HG03520 (cell line): ENCODE measurements around the gene RAB3A.

Experiments used
- ATAC-seq: cut with Tn5 transposase; IDR thresholded peaks from one replicate; pipeline ENCODE4 v1.9.1; 2021; ENCODE audit warnings: mild to moderate bottlenecking, moderate library complexity; ENCODE audit not compliant: unreplicated experiment

RAB3A gene, protein sequence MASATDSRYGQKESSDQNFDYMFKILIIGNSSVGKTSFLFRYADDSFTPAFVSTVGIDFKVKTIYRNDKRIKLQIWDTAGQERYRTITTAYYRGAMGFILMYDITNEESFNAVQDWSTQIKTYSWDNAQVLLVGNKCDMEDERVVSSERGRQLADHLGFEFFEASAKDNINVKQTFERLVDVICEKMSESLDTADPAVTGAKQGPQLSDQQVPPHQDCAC

DNA sequence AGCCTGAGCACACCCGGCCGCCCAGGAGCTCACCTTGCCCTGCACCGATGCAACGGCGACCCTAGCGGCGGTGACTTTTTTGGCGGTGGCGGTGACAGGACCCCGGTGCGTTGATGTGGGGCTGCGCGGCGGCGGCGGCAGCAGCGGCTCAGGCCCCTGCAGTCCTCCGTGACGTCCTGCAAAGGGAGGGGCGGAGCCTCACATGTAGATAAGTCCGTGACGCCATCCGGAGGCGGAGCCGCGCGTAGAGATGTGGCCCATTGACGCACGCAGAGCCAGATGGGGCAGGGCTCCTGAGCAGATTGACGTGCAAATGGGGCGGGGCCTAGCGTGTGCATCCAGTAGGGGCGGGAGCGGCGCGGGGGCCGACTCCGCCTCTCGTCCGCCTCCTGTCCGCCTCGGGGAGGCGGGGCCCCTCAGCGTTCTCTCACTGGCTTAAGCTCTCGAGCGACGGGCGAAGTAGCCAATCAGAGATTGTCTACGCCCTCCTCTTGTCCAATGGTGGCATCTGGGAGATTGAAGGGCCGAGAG lies at the start of gene RAB3A:
Gene RAB3A (minus strand): TSS at position 180 of the 531 bp plus-strand sequence. CDS start 1,302 bp downstream, outside the sequence.
- peak; percentile 88 for ATAC-seq

DNA sequence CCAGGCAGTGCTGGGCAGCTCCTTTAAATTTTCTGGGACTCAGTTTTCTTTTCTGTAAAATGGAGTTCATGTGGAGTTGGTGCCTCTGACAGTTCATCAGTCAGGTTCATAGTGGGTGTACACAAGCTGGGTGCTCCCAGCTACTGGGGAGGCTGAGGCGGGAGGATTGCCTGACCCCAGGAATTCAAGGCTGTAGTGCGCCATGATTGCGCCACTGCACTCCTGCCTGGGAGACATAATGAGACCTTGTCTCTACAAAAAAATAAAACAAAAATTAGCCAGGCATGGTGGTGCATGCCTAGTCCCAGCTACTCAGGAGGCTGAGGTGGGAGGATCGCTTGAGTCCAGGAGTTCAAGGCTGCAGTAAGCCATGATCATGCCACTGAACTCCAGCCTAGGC lies 49.3 kb upstream of the RAB3A start:
- ATAC-seq, result no peak

DNA sequence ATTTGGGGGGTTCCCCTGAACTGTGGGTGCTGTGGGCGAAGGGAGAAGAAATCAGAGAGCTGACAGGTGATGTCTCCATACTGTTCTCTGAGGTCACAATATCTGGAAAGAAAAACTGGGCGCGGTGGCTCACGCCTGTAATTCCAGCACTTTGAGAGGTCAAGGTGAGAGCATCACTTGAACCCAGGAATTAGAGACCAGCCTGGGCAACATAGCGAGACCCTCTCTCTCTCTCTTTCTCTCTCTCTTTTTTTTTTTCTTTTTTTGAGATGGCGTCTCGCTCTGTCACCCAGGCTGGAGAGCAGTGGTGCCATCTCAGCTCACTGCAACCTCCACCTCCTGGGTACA lies 48.5 kb upstream of the RAB3A start:
- no peak for ATAC-seq

DNA sequence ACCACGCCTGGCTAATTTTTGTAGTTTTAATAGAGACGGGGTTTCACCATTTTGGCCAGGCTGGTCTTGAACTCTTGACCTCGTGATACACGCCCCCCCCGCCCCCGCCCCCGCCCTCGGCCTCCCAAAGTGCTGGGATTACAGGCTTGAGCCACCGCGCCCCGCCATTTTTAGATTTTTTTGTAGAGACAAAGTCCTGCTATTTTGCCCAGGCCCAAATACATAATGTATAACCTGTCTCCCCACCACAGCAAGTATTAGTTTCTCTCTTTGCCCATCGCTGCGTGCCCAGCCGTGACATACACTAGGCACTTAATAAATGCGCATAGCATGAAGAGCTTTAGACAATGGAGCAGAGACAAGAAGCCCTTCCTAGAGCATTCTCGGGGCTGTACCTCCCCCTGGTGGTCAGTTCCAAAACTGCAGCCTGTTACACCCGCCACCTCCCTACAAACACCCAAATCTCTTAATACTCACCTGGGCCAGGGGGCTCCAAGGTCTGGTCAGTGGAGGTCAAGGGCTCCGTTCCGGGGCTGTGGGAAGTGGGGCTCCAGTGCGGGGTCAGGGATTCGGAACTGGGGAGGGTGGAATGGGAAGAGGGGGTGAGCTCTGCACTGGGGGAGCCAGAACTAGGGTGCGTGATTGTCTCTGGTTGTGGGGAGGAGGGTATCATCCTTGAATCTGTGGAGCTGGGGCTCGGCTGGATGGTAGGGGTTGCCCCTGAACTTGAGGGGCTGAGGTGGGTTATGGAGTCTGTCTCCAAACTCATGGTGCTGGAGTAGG lies 47.9 kb upstream of the RAB3A start:
- ATAC-seq, result no peak

DNA sequence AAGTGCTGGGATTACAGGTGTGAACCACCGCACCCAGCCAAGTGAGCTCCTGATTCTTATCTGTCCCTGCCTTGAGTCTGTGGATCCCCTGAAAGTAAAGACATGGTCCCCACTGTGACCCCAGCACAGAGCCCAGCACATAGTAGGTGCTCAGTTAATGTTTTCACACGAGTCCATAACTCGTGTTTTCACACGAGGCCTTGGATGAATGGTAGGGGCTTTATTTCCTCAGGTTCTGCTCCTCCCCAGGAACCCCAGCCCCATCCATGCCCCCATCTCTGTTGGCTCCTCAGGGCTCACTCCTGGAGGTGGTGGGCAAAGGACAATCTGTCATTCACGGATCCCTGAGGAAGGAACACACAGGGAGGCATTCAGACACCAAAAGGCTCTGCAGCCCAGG lies 46.0 kb upstream of the RAB3A start:
- no peak for ATAC-seq

DNA sequence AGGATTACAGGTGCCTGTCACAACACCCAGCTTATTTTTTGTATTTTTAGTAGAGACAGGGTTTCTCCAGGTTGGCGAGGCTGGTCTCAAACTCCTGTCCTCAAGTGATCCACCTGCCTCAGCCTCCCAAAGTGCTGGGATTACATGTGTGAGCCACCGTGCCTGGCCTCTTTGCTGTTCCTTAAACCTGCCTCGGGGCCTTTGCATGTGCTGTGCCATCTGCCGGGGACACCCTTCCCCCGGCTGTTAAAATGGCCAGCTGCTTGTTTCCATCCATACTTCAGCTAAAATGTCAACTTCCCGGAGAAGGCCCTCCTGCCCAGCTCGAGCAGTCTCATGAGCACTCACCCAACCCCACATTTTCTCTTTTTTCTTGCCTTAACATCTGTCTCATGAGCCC lies 41.5 kb upstream of the RAB3A start:
- no peak for ATAC-seq

DNA sequence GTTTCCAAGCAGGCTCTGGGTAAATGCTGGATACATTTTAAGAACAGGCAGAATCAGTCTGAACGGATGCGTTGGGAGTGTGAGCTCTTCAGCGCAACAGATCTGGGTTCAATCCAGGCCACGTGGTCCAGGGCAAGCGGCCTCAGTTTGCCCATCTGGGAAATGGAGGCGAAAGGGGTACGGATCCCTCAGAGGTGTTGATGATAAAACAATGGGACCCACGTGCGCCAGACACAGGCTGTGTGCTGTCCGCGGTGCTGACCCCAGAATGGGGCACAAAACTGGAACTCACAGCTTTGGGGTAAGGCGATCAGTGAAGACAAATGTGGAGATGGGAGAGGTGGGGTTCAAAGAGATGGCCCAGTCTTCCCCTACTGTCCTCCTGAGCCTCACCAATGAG lies 35.5 kb upstream of the RAB3A start:
- ATAC-seq, result no peak

DNA sequence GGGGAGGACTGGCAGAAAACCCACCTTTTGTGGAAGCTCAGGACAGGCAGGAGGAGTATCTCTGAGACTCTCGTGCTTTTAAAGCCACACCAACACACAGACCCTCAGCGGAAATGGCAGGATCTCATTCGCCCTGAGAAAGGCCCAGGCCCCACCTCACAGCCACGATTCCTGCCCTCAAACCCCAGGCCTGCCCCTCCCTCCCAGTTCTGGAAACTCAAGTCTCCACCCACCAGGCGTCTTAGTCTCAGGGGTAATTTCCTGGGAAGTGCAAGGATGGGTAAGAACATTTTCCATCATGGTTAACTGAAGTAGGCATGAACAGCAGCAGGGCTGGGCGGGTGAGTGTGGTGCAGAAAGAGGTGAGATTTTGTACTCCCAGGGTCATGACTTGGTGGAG lies 30.4 kb upstream of the RAB3A start:
- ATAC-seq, result no peak

DNA sequence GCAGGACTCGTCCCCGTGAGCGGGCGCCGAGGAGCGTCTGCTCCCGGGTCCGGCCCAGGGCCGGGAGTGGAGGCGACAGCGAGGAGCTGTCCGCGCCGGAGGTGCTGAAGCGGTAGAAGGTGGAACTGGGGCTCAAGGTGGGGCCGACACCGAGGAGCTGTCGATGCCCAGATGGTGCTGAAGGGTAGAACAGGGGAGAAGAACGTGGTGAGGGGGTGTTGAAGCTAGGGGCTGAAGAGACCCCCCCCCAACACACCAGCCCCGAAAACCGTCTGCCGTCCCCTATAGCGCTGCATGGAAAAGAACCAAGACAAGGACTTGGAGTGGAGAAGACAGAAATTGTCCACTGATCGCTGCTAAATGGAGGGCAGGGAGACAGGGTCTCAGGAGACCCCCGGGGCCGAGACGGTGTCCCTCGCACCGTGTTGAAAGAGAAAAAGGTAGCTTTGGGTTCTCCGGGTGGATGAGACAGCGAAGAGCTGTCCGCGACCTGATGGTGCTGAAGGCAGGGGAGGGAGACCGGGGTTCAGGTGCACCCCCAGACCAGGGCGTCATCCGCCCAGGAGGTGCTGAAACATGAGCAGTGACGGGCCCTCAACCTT lies 29.5 kb upstream of the RAB3A start:
- no peak for ATAC-seq

DNA sequence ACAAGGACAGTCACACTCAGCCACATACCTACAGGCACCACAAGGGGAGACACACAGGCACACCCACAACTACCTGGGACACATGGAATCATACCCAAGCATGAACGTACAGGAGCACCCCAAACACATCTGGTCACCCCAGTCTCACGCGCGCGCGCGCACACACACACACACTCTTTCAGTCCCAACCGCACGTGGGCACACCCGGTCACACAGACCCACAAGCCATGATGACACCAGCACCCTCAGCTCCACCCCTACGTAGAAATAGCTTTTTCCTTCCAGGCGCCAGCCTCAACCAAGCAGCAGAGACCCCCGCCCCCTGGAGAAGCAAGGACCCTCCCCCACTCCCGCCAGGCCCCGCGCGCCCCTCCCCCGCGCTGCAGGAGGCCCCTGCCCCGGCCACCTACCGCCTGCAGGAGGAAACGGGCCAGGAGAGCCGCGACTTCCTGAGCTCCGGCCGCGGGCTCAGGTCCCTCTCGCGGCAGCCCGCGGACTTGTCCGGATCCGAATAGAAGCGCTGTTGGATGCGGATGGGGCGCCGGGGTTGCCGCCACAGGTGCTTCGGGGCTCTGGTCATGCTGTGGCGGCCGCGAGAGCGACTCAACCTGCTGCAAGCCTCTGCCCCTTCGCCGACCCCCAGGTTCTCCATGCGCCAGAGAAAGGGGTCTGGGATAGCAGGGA lies 28.8 kb upstream of the RAB3A start:
- ATAC-seq, result no peak

DNA sequence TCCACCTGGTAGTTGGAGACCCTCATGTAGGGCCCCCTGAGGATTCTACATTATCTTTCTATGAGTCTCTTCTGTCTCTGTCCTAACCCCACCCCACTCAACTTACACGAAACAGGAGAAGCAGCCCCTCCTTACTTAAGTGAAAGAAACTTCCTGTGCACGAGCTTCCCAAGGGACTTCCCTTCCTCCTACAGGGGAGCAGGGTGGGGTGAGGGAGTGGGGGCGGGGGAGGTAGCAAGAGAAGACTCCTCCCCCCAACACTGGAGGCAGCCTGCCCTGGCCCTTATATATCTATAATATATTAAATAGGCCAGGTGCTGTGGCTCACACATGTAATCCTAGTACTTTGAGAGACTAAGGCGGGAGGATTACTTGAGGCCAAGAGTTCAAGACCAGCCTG lies 27.9 kb upstream of the RAB3A start:
- ATAC-seq, result no peak

DNA sequence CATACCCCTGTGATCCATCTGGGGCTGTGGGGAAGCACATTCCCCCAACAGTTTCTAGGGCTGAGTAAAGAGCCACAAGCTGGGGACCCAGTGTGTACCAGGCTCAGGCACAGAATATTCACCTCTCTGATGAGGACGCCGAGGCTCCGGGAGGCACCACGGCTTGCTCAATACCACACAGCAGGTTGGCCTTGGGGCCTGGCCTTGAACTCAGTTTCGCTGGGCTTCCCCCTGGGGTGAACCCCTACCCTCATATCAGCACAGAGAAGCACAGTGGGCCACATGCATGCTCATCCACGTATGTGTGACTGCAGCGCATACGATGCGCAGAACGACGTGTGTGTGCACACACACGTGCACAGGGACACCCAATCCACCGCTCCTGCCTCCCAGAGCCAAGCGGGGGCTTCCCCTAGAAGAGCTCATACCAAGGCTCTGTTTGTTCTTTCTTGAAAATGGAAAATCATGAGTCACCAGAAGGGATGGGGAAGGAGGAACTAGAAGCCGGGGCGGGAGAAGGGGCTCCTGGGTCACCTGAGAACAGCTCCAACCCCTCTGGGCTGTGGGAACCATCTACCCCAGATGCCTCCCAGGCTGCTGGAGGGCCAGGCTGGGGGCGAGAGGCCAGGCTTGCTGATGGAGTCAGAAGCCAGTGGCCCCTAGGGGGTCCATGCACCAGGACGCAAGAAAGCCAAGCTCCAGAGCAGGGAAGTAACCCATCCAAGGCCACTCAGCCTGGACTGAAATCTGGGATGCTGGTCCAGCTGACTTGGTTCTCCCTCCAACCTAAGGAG lies 27.3 kb upstream of the RAB3A start:
- no peak for ATAC-seq

DNA sequence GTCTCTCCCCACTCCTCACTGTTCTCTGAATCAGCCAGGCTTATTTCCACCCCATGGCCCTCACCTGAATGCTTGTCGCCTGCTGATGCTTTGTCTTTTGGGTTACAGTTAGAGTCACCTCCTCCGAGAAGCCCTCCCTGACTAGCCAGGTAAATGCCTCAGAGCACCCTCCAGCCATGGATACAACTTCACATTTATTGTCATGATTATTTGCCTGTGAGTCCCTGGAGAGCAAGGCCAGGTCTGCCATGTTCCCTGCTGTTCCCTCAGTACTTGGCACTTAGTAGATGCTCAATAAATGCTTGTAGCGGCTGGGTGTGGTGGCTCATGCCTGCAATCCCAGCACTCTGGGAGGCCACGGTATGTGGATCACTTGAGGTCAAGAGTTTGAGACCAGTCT lies 26.1 kb upstream of the RAB3A start:
- no peak for ATAC-seq

DNA sequence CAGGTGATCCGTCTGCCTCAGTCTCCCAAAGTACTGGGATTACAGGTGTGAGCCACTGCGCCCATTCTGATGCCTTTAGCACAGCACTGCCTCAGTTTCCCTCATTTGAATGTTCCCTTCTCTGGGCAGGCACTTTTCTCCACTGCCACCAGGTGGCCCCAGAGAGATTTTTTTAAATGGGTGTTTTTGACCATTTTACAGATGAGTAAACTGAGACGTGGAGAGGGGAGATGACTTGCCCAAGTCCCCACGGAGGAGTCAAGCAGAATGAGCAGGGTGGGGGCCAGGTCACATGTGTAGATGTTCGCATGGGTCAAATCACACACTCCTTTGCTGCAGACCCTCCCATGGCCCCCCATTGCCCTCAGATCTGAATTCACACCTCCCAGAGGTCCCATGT lies 25.6 kb upstream of the RAB3A start:
- no peak for ATAC-seq

DNA sequence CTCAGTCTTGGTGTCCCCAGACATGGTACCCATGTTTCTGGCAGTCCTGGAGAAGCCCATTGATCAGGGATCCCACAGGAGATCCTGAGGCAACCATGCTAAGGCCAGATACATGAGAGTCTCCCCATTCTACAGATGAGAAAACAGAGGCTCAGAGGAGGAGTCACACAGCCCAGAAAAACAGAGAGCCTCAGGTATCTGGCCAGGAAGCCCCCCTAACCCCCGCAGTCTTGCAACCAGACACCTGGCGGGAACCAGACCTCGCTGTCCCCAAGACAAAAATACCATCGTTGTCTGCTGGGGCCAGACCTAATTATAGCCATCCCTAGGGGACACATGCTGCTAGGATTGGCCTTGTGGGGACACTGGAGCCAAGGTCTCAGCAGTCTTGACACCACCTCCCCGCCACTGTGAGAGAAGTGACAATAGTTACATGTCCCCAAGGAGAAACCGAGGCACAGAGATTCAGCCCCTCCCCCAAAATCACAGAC lies 24.0 kb upstream of the RAB3A start:
- ATAC-seq, result no peak

DNA sequence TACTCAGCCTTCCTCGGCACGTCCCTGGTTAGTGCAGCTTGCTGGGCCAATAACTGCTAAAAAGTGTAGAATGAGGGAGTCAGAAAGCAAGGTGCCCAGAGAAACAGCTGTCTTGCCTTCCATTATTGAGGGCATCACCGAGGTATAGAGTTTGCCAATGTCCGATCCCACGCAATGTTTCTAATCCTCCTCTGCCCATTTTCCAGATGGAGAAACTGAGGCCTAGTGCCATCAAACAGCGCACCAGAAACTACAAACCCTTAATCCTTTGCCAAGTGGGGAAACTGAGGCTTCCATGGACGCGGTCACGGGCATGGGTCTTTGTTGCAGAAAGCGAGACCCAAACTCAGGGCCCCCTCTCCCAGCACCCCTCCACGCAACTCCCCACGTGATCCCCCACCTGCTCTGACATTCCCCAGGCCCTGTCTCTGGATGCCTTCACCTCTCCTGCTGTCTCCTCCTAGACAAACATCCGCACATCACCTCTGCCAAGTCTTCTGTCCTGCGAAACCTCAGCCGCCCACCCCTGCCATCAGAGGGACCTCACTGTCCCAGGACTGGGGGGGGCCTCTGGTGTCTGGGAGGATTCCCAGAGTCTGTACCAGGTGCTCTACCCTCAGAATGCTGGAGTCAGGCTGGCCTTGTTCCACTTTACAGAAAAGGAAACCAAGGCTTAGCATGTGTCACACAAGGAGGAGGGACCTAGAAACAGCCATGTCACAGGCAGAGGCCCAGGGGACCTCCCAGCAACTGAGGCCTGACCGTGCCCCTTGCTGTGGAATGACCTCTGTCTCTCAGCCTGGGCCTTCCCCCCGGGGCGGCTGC lies 23.3 kb upstream of the RAB3A start:
- ATAC-seq, result no peak

DNA sequence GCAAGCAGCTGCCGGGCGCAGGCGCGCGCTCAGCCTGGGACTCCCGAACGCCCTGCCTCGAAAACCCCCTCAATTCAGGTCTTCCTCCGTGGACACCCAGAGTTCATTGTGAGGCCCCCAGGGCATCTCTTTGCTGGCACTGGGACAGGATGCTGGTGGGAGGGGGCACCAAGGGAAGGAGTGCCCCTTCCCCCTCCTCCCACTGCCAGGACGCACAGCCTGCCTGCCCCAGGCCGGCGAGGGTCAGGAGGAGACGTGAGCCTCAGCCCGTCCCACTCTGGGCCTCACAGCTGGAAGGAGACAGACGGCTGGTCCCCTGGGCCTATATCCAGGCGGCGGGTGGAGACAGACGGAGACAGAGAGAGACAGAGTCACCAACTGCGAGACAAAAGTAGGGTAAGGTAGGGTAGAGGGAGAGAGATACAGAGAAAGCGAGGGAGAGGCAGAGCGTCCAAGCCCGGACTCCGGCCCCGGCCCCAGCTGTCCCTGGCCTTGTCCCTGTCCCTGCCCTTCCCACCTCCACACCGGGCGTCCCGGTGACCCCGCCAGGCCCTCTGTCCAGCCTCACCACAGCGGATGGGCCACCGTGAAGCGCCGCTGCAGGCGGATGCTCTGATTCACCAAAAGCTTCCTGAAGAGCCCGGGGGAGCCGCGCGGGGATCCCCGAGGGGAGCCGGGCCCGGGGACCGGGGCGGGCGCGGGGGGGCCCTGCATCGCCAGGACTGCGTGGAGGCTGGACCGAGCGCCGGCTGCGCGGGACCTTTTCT lies 22.0 kb upstream of the RAB3A start, which contains the start of gene PDE4C:
Gene PDE4C (minus strand): TSS at position 737 of the 767 bp plus-strand sequence. CDS start 23 bp downstream, at position 714.
- ATAC-seq, result no peak

DNA sequence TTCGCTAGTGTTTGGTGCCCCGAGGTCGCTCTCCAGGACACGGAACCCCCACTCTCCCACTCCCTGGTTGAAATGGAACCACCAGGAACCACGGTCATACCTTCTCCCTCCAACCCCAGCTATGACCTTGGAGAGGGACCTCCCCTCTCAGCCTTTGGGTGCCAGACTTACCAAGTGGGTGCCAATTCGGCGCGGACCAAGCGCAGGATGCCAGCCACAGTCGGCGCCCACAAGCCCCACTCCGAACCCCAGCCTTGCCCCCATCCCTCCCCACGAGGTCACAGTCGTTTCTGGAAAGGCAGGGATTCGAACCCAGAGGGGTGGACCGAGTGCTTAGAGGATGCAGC lies 21.5 kb upstream of the RAB3A start:
- no peak for ATAC-seq
